SK-N-SH treated with all-trans-retinoic acid at 6 μM for 48 hours (cell line): ENCODE measurements around the gene OR10AD1.

Source experiments
- ATAC-seq: fragments of 200-7000 bp; cut with Tn5 transposase; 3 replicates; pipeline ENCODE4 v1.9.1; 2020; ENCODE audit warnings: mild to moderate bottlenecking, moderate library complexity
- ARNTL ChIP-seq: fragments of 450-650 bp; formaldehyde crosslinking; IDR thresholded peaks from 2 replicates; pipeline ENCODE4 v1.5.0; 2020; ENCODE audit warnings: low read depth, mild to moderate bottlenecking, moderate library complexity, borderline replicate concordance
- BACH2 ChIP-seq: fragments of 250-450 bp; sonication (Bioruptor Pico); IDR thresholded peaks from 2 replicates; pipeline ENCODE4 v1.9.0; 2021; ENCODE audit warnings: mild to moderate bottlenecking, borderline replicate concordance
- CREB5 ChIP-seq: fragments of 250-450 bp; sonication (Bioruptor Pico); IDR thresholded peaks from 2 replicates; pipeline ENCODE4 v1.5.1; 2020; ENCODE audit warnings: low read depth, mild to moderate bottlenecking, moderate library complexity
- CSDC2 ChIP-seq: fragments of 250-450 bp; sonication (Bioruptor Pico); IDR thresholded peaks from 2 replicates; pipeline ENCODE4 v1.5.0; 2020; ENCODE audit warnings: mild to moderate bottlenecking, moderate library complexity
- ISL1 ChIP-seq: fragments of 250-450 bp; sonication (Bioruptor Pico); IDR thresholded peaks from 2 replicates; pipeline ENCODE4 v2.1.2; 2022; ENCODE audit warnings: mild to moderate bottlenecking, moderate library complexity
- OSR1 ChIP-seq: fragments of 250-450 bp; sonication (Bioruptor Pico); IDR thresholded peaks from 2 replicates; pipeline ENCODE4 v1.8.0; 2022; ENCODE audit warnings: moderate library complexity, mild to moderate bottlenecking, inconsistent platforms
- PPARA ChIP-seq: fragments of 250-450 bp; sonication (Bioruptor Pico); IDR thresholded peaks from 2 replicates; pipeline ENCODE4 v1.5.0; 2020; ENCODE audit warnings: mild to moderate bottlenecking, borderline replicate concordance
- RARB ChIP-seq: fragments of 250-450 bp; sonication (Bioruptor Pico); IDR thresholded peaks from 2 replicates; pipeline ENCODE4 v1.8.0; 2021; ENCODE audit warnings: mild to moderate bottlenecking, moderate library complexity
- SNAI2 ChIP-seq: fragments of 250-450 bp; sonication (Bioruptor Pico); IDR thresholded peaks from 2 replicates; pipeline ENCODE4 v1.5.0; 2020; ENCODE audit warnings: mild to moderate bottlenecking, moderate library complexity
- TCF4 ChIP-seq: fragments of 250-450 bp; sonication (Bioruptor Pico); IDR thresholded peaks from 2 replicates; pipeline ENCODE4 v1.8.0; 2021; ENCODE audit warnings: mild to moderate bottlenecking, moderate library complexity, borderline replicate concordance
- TOX ChIP-seq: fragments of 250-450 bp; sonication (Bioruptor Pico); IDR thresholded peaks from 2 replicates; pipeline ENCODE4 v1.8.0; 2021; ENCODE audit warnings: mild to moderate bottlenecking, moderate library complexity, borderline replicate concordance
- ZC3H10 ChIP-seq: fragments of 250-450 bp; sonication (Bioruptor Pico); IDR thresholded peaks from 2 replicates; pipeline ENCODE4 v1.5.1; 2021; ENCODE audit warnings: mild to moderate bottlenecking, moderate library complexity
- ZFP3 ChIP-seq: fragments of 250-450 bp; sonication (Bioruptor Pico); IDR thresholded peaks from 2 replicates; pipeline ENCODE4 v1.5.0; 2020; ENCODE audit warnings: mild to moderate bottlenecking, moderate library complexity
- ZNF565 ChIP-seq: fragments of 450-650 bp; formaldehyde crosslinking; conservative IDR thresholded peaks from 2 replicates; pipeline ENCODE4 v1.5.0; 2020; ENCODE audit warnings: low read depth, mild to moderate bottlenecking, moderate library complexity
- TF ChIP-seq, protein P1 (sequence below): fragments of 250-450 bp; sonication (Bioruptor Pico); IDR thresholded peaks from 2 replicates; pipeline ENCODE4 v1.5.0; 2020; ENCODE audit warnings: mild to moderate bottlenecking, moderate library complexity
- TF ChIP-seq, protein P2 (sequence below): fragments of 250-450 bp; sonication (Bioruptor Pico); IDR thresholded peaks from 2 replicates; pipeline ENCODE4 v1.8.0; 2020; ENCODE audit warnings: mild to moderate bottlenecking, moderate library complexity, borderline replicate concordance
- TF ChIP-seq, protein P3 (sequence below): fragments of 250-450 bp; sonication (Bioruptor Pico); IDR thresholded peaks from 2 replicates; pipeline ENCODE4 v1.5.1; 2021; ENCODE audit warnings: mild to moderate bottlenecking, moderate library complexity
- TF ChIP-seq, protein P4 (sequence below): fragments of 250-450 bp; sonication (Bioruptor Pico); IDR thresholded peaks from 2 replicates; pipeline ENCODE4 v1.8.0; 2021; ENCODE audit warnings: low read depth, mild to moderate bottlenecking, moderate library complexity, borderline replicate concordance

OR10AD1 gene

DNA sequence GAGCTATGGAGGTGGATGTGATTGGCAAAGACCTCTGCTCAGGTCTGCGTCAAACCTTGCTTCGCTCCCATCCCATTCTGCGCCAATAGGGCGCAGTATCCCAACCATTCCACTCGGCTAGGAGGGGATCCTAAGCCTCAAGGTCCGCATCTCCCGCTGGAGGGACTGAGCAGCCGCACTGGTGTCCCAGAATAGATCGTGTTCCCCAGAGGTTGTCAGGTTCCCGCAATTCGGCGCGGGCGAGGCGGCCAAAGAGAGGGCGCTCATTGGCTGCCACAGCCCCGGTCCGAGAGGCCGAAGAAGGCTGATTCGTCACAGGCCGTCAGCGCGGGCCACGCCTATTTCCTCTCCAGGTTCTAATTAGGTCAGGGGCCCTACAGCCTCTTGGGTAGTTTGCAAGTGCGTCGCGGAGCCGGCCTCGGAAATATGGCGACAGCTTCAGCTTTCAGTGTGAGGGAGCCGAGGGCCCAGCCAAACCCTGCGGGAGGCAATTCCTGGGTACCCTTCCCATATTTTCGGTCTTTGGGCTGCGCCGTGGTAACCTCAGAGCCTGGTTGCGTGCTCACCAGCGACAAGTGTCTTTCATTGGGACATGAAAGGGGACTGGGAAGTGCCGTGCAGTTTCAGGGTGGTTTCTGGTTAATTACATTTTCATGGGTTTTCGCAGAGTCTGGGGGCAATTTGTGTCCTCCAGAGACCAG lies 5.0 kb downstream of the OR10AD1 start:
- peak; percentile 93 for ATAC-seq
- TF ChIP-seq, protein P1, sequence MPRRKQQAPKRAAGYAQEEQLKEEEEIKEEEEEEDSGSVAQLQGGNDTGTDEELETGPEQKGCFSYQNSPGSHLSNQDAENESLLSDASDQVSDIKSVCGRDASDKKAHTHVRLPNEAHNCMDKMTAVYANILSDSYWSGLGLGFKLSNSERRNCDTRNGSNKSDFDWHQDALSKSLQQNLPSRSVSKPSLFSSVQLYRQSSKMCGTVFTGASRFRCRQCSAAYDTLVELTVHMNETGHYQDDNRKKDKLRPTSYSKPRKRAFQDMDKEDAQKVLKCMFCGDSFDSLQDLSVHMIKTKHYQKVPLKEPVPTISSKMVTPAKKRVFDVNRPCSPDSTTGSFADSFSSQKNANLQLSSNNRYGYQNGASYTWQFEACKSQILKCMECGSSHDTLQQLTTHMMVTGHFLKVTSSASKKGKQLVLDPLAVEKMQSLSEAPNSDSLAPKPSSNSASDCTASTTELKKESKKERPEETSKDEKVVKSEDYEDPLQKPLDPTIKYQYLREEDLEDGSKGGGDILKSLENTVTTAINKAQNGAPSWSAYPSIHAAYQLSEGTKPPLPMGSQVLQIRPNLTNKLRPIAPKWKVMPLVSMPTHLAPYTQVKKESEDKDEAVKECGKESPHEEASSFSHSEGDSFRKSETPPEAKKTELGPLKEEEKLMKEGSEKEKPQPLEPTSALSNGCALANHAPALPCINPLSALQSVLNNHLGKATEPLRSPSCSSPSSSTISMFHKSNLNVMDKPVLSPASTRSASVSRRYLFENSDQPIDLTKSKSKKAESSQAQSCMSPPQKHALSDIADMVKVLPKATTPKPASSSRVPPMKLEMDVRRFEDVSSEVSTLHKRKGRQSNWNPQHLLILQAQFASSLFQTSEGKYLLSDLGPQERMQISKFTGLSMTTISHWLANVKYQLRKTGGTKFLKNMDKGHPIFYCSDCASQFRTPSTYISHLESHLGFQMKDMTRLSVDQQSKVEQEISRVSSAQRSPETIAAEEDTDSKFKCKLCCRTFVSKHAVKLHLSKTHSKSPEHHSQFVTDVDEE (CRISPR knock-in tag), result 0 out of 2 replicates have a peak, but pooled peaks have one; percentile 12
- no peak for TF ChIP-seq PPARA (CRISPR knock-in tag)
- TF ChIP-seq CSDC2 (CRISPR knock-in tag), result peak; percentile 85; the same call in 1 of the 2 replicates
- no peak for TF ChIP-seq TOX (CRISPR knock-in tag)
- TF ChIP-seq CREB5 (CRISPR knock-in tag), result no peak

DNA sequence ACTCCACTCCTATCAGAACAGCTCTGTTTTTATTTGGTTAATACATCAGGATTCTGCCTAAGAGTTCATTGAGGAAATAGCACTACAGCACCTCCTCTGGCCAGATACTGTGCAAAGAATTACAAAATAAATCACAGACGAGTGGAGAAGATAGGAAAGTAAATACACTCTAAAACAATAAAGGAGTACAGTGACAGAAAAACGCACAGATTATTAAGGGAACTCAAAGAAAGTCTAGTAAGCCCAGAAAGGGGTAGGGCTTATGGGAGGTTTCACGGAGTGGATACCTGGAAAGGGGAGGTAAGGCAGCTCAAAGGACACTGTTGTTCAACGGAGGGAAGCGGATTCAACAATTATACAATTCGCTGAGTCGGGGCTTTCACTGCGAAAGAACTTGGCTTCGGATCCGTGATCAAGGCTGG lies 5.5 kb downstream of the OR10AD1 start:
- ATAC-seq, result peak; percentile 67
- TF ChIP-seq BACH2 (CRISPR knock-in tag), result no peak
- TF ChIP-seq, protein P2, sequence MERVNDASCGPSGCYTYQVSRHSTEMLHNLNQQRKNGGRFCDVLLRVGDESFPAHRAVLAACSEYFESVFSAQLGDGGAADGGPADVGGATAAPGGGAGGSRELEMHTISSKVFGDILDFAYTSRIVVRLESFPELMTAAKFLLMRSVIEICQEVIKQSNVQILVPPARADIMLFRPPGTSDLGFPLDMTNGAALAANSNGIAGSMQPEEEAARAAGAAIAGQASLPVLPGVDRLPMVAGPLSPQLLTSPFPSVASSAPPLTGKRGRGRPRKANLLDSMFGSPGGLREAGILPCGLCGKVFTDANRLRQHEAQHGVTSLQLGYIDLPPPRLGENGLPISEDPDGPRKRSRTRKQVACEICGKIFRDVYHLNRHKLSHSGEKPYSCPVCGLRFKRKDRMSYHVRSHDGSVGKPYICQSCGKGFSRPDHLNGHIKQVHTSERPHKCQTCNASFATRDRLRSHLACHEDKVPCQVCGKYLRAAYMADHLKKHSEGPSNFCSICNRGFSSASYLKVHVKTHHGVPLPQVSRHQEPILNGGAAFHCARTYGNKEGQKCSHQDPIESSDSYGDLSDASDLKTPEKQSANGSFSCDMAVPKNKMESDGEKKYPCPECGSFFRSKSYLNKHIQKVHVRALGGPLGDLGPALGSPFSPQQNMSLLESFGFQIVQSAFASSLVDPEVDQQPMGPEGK (CRISPR knock-in tag), result no peak
- TF ChIP-seq ZFP3 (CRISPR knock-in tag), result no peak
- no peak for TF ChIP-seq CSDC2 (CRISPR knock-in tag)
- TF ChIP-seq ZC3H10 (CRISPR knock-in tag), result no peak
- no peak for TF ChIP-seq OSR1 (CRISPR knock-in tag)
- TF ChIP-seq CREB5 (CRISPR knock-in tag), result no peak
- TF ChIP-seq SNAI2 (CRISPR knock-in tag), result no peak
- no peak for TF ChIP-seq ARNTL (CRISPR knock-in tag)
- TF ChIP-seq, protein P3, sequence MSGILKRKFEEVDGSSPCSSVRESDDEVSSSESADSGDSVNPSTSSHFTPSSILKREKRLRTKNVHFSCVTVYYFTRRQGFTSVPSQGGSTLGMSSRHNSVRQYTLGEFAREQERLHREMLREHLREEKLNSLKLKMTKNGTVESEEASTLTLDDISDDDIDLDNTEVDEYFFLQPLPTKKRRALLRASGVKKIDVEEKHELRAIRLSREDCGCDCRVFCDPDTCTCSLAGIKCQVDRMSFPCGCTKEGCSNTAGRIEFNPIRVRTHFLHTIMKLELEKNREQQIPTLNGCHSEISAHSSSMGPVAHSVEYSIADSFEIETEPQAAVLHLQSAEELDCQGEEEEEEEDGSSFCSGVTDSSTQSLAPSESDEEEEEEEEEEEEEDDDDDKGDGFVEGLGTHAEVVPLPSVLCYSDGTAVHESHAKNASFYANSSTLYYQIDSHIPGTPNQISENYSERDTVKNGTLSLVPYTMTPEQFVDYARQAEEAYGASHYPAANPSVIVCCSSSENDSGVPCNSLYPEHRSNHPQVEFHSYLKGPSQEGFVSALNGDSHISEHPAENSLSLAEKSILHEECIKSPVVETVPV (CRISPR knock-in tag), result no peak
- no peak for TF ChIP-seq ISL1 (CRISPR knock-in tag)
- TF ChIP-seq TOX (CRISPR knock-in tag), result no peak
- TF ChIP-seq ZNF565 (CRISPR knock-in tag), result no peak
- TF ChIP-seq, protein P4, sequence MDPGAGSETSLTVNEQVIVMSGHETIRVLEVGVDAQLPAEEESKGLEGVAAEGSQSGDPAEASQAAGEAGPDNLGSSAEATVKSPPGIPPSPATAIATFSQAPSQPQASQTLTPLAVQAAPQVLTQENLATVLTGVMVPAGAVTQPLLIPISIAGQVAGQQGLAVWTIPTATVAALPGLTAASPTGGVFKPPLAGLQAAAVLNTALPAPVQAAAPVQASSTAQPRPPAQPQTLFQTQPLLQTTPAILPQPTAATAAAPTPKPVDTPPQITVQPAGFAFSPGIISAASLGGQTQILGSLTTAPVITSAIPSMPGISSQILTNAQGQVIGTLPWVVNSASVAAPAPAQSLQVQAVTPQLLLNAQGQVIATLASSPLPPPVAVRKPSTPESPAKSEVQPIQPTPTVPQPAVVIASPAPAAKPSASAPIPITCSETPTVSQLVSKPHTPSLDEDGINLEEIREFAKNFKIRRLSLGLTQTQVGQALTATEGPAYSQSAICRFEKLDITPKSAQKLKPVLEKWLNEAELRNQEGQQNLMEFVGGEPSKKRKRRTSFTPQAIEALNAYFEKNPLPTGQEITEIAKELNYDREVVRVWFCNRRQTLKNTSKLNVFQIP (CRISPR knock-in tag), result no peak
- no peak for TF ChIP-seq TCF4 (CRISPR knock-in tag)
- no peak for TF ChIP-seq RARB (CRISPR knock-in tag)
- no peak for TF ChIP-seq PPARA (CRISPR knock-in tag)
